ENCODE measurements around the gene SLC25A1.

SLC25A1 gene

DNA sequence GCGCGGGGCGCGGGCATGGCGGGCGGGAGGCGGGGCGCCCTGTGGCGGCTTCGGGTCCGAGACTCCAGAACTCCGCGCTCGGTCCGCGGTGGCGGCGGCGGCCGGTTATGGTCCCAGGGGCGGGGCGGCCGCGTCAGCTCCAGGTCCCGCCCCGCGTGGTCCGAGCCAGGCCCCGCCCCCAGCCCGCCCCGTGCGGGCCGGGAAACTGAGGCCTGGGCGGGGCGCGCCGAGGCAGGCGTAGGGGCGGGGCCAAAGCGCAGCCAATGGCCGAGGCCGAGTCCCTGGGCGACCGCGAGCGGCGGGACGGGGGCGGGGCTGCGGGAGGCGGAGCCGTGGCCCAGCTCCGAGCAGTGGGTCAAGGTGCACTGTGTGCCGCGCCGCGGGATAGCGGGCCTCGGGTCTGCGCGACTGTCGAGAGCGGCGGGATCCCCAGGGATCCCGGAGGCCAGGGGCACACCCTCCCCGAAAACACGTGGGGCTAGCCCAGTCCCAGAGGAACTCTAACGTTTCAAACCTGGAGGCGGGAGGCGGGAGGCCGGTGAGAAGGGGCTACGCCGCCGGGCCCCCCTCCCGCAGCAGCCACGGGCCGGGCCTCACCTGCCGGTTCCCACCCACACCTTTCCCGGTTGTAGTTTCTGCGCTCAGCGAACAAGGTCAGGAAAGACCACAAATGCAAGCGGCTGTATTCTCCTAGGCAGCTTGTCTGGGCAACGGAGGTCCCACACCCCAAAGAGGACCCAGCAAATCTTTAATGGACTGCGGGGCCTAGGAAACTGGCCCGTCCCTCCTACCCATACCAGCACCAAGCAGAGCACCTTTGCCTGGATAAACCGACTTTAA, at the start of gene SLC25A1:
TSS of gene SLC25A1 (minus strand) at position 80 of the 840 bp plus-strand sequence. CDS start at position 17, 63 bp downstream.
- peak within 1 kb of the TSS; percentile 71 for H3K4me3 ChIP-seq (ENCODE audit: low read depth, low read length)
- DNase-seq (ENCODE audit: low read depth): peak; percentile 94
- TF ChIP-seq, protein P1, sequence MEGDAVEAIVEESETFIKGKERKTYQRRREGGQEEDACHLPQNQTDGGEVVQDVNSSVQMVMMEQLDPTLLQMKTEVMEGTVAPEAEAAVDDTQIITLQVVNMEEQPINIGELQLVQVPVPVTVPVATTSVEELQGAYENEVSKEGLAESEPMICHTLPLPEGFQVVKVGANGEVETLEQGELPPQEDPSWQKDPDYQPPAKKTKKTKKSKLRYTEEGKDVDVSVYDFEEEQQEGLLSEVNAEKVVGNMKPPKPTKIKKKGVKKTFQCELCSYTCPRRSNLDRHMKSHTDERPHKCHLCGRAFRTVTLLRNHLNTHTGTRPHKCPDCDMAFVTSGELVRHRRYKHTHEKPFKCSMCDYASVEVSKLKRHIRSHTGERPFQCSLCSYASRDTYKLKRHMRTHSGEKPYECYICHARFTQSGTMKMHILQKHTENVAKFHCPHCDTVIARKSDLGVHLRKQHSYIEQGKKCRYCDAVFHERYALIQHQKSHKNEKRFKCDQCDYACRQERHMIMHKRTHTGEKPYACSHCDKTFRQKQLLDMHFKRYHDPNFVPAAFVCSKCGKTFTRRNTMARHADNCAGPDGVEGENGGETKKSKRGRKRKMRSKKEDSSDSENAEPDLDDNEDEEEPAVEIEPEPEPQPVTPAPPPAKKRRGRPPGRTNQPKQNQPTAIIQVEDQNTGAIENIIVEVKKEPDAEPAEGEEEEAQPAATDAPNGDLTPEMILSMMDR (IDR thresholded peaks at IDR 0.05; ENCODE audit: insufficient read depth, low read depth, low read length, missing control alignments): no peak

DNA sequence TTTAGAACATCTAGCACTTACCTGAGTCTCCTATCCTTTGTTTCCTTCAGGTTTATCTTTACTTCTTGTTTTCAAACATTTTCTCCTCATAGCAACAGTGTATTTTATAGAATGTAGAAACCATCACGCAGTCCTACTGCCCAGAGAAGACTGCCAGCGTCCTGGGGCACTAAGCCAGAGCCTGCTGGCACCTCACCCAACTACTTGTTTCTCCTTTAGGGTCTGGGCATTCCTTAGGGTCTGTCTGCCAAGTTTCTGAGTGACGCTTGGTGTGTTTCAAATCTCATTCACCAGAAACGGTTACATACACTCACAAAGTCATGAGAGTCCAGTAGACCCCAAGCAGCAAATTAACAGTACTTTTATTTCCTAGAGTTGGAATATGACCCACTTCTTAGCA, 49.6 kb upstream of the SLC25A1 start:
- no peak for DNase-seq (ENCODE audit: low read depth)
- TF ChIP-seq, protein P1 (IDR thresholded peaks at IDR 0.05; ENCODE audit: insufficient read depth, low read depth, low read length, missing control alignments): no peak

DNA sequence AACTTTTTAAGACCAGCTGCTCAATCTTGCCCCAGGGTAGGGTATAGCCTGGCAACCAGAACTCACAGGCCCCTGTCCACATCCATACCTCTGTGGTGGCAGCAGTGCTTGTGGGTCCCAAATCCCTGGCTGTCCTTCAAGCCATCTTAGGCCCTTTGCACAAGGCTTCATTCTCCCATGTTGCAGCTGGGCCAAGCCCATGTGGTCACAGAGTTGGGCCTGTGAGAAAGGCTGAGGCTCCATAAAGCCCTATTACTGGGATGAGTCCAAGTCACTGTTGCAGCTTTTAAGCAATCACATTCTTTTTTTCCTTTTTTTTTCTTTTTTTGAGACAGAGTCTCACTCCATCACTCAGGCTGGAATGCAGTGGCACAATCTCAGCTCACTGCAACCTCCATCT, 47.9 kb upstream of the SLC25A1 start:
- TF ChIP-seq, protein P1 (IDR thresholded peaks at IDR 0.05; ENCODE audit: insufficient read depth, low read depth, low read length, missing control alignments): no peak
- H3K4me3 ChIP-seq (ENCODE audit: low read depth, low read length): no peak overlapping the region
- no peak for DNase-seq (ENCODE audit: low read depth)

More for the DNA sequence above, 49.6 kb upstream of the SLC25A1 start:
- no peak overlapping the region for H3K4me3 ChIP-seq (ENCODE audit: low read depth, low read length)

DNA sequence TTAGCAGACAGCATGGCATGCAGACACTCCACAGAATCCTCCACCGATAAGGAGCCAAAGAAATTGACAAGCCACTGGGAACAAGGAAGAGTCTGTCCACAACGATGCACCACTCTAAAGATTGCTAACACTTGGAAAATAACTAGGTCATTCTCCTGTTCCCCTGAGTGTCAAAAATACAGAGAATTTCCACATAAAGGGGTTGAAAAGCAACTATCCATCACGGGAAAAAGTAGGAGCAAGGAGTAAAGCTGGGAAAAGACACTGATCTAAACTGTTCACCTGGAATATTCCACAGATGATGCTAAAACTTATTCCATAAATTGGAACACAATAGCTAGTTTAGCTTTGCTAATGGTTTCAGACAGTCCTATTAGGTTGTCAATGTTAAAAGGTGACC, 47.0 kb upstream of the SLC25A1 start:
- TF ChIP-seq, protein P1 (IDR thresholded peaks at IDR 0.05; ENCODE audit: insufficient read depth, low read depth, low read length, missing control alignments): no peak
- no peak overlapping the region for H3K4me3 ChIP-seq (ENCODE audit: low read depth, low read length)
- DNase-seq (ENCODE audit: low read depth): no peak

DNA sequence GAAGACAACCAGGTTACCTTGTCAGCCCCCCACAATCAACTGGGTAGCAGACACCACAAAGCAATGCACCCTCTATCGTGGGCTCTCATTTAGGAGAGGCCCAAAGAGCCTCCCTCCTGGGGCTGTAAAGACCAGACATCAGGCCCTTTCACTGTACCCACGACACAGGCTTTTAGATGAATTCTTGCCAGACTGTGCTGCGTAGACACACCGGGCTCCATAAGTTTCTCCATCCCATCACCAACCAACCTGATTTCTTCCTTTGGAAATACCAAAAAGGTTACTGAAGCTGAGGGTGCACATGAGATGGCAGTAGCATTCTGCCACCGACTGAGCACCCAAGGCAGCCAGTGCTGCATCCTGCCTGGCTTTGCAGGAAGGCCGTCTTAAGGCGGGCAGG, 46.4 kb upstream of the SLC25A1 start:
- no peak for DNase-seq (ENCODE audit: low read depth)
- H3K4me3 ChIP-seq (ENCODE audit: low read depth, low read length): no peak overlapping the region
- TF ChIP-seq, protein P1 (IDR thresholded peaks at IDR 0.05; ENCODE audit: insufficient read depth, low read depth, low read length, missing control alignments): no peak

DNA sequence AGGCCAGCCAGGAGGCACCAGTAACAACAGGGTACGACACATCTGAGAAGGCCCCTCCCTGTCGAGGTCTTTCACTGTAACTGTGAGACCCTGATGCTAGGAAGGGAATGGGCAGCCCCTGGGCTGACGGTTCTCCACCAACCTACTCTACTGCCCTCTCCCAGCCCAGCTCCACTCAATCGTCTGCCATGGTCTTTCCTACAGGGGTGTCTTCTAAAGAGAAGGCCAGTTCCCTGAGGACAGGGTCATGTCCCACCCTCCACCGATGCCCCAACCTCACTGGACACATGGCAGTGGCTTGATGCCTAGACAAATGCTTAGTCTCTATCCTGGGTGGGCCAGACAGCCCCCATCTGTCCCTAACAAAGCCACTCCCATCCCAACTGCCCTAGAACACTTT, 46.0 kb upstream of the SLC25A1 start:
- DNase-seq (ENCODE audit: low read depth): no peak

More for the DNA sequence above, 46.0 kb upstream of the SLC25A1 start:
- TF ChIP-seq, protein P1 (IDR thresholded peaks at IDR 0.05; ENCODE audit: insufficient read depth, low read depth, low read length, missing control alignments): no peak
- no peak overlapping the region for H3K4me3 ChIP-seq (ENCODE audit: low read depth, low read length)
